ES-I3 (cell line): ENCODE results near the gene CLCN6.

Source experiments
- H3K36me3 ChIP-seq: 2 replicates; pipeline ENCODE4 v1.6.1; 2013; ENCODE audit warnings: mild to moderate bottlenecking, low read length, control low read depth, moderate library complexity; ENCODE audit not compliant: insufficient read depth
- H3K4me1 ChIP-seq: 2 replicates; pipeline ENCODE4 v1.6.1; 2013; ENCODE audit warnings: mild to moderate bottlenecking, control low read depth, low read length; ENCODE audit not compliant: insufficient read depth
- H3K9ac ChIP-seq: 2 replicates; pipeline ENCODE4 v1.6.1; 2013; ENCODE audit warnings: low read depth, mild to moderate bottlenecking, low read length, moderate library complexity
- H3K9me3 ChIP-seq: 2 replicates; pipeline ENCODE4 v1.6.1; 2013; ENCODE audit warnings: mild to moderate bottlenecking, low read length, moderate library complexity; ENCODE audit not compliant: control insufficient read depth, insufficient read depth

Gene CLCN6

DNA sequence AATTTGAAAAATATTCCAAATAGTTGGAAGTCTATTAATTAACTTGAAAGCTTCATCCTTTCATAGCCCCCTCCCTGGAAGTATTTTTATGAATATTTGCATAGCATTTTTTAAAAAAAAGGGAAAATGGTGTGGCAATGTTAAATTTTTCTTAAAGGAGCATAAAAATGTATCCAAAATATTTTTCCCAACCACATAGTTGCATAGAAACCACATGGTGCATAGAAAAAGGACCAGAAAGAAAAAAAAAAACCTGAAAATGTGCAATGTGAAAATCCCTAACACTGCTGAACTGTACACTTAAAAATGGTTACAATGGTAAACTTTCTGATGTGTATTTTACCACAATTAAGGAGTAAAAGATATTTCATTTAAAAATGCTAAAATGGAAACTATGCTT is 36.0 kb upstream of the CLCN6 start:
- H3K9ac ChIP-seq: no peak overlapping the region
- H3K4me1 ChIP-seq: peaks cover 6% of the 10 kb centered on the region; the same call in 1 of the 2 replicates
- H3K9me3 ChIP-seq: no peaks in the 10 kb centered on the region

DNA sequence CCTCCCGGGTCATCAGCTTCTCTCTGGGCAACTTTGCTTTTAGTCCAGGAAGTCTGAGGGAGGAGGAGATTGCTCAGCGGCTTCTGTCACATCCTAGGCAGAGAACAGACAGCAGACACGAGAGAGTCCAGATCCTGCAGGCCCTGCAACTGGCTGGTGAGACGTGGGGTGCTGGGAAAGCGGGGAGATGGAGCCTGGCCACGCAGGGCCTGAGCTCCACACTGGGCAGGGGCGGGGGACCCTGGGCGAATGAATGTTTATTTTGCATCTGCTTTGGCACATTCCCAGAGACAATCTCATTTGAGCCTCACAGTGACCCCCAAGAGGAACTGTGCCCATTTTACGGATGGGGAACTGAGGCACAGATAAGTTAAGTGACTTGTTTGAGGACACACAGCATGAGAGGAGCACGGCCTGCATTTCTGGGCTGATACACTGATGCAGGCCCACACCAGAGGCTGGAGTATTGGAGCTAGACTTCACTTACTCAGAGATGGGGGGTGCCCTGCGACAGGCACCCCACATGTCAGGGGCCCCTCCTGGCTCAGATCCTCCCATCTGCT is 34.4 kb upstream of the CLCN6 start:
- peaks cover 6% of the 10 kb centered on the region; the same call in 1 of the 2 replicates for H3K4me1 ChIP-seq
- no peaks in the 10 kb centered on the region for H3K9me3 ChIP-seq
- H3K9ac ChIP-seq: no peak overlapping the region
- no peaks in the 10 kb centered on the region for H3K36me3 ChIP-seq

More for the DNA sequence above, 36.0 kb upstream of the CLCN6 start:
- H3K36me3 ChIP-seq: no peaks in the 10 kb centered on the region

DNA sequence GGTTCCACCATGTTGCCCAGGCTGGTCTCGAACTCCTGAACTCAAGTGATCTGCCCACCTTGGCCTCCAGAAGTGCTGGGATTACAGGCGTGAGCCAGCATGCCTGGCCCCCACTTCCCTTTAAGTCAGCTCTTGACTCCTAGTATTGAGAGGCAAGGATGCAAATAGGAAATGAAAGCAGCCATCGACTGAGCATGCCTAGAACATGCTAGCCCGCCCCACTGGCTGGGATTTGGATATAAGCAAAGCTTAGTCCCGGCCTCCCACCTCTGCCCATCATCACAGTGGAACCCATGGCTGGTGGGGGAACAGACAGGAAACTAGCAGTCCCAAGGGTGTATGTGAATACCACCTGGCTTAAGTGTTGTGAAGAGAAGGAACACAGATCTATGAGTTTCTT is 33.5 kb upstream of the CLCN6 start:
- Histone ChIP-seq H3K4me1 (peaks cover 6% of the 10 kb centered on the region; the same call in 1 of the 2 replicates), H3K9ac (no peak overlapping the region)

DNA sequence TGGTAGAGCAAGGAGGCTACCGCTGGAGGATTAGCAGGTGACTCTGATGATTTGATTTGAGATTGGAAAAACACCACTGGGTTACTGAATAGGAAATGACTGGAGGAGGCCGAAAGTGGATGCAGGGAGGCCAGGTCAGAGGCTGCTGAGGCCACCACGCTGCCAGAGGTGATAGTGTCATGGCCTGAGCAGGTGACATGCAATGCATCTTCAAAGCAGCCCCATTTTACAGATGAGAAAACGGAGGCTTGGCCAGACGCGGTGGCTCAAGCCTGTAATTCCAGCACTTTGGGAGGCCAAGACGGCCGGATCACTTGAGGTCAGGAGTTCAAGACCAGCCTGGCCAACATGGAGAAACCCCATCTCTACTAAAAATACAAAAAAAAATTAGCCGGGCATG is 31.2 kb upstream of the CLCN6 start:
- Histone ChIP-seq H3K4me1 (peaks cover 6% of the 10 kb centered on the region; the same call in 1 of the 2 replicates), H3K36me3 (no peaks in the 10 kb centered on the region), H3K9me3 (no peaks in the 10 kb centered on the region), H3K9ac (no peak overlapping the region)

More for the DNA sequence above, 33.5 kb upstream of the CLCN6 start:
- no peaks in the 10 kb centered on the region for H3K36me3 ChIP-seq
- H3K9me3 ChIP-seq: no peaks in the 10 kb centered on the region

DNA sequence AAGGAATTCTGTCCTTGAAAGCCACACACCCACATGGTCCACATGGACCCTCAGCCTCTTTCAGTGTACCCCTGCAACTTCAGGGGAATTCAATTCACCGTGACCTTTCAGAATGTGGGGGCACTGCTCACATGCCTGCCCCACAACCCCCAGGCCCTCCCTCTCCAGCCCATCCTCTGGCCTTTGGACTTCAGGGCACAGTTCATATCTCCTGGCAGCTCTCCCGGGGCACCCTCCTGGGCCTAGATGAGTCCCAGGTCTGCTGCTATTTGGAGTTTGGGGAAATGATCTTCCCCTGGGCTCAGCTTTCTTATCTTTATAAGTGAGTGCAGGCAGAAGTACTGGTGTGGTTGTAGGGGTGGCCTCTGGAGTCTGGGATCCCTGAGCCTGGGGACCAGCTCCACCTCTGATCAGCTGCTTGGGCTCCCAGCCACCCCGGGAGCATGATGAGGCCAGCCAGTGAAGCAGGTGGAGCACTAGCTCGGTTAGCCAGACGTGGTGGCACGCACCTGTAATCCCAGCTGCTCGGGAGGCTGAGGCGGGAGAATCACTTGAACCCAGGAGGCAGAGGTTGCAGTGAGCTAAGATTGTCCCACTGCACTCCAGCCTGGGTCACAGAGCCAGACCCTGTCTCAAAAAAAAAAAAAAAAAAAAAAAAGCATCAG is 28.2 kb upstream of the CLCN6 start:
- Histone ChIP-seq H3K9me3 (no peaks in the 10 kb centered on the region), H3K9ac (no peak overlapping the region), H3K36me3 (no peaks in the 10 kb centered on the region), H3K4me1 (no peaks in the 10 kb centered on the region)

DNA sequence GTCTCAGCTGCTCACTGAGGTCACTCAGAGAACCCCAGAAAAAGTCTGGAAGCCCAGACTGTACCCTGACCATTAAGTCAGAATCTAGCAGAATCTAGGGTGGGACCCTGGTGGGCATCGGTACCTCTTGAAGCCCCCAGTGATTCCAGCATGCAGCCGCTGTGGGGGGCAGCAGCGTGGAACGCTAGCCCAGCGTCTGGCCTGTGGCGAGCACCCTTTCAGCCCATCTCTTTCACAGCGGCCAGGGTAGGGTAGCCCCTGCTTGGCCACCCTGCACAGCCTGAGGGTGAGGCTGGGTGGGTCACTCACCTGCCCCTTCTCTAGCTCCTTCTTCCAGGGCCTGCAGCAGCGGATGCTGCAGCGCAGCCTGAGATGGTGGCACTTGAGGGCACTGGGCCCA is 27.7 kb upstream of the CLCN6 start:
- no peaks in the 10 kb centered on the region for H3K4me1 ChIP-seq
- H3K9ac ChIP-seq: no peak overlapping the region
- no peaks in the 10 kb centered on the region for H3K36me3 ChIP-seq
- H3K9me3 ChIP-seq: no peaks in the 10 kb centered on the region

DNA sequence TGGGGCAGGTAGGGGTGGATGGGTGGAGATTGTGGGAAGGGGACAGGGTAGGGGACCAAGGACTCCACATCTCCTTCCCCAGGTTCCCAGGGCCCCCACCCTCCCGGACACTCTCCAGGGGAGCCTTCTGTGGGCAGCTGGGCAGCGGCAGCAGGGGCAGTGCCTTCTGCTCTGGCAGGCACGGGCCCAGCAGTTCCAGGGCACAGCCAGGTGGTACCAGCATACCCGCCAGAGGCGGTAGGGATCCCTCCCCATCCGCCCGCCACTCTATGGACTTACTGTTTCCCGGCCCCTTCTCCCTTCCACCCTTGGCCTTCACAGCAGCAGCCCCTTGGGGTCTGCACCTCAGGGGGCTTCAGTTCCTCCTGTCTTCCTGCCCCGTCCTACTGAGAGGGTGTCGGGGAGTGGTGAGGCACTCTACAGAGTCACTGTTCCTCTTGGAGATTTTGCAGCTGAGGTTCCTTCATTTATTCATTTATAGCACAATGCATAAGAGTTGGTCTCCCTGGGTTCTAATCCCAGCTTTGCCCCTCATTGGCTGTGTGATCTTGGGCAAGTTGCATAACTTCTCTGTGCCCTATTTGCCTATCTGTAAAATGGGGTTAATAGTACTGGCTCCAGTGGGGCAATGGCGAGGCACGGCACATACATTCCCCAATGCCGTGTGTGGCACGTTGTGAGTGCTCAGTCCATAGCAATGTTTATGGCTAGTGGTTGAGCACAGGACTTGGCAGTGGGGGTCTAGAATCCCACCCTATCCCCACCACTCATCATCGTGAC is 27.0 kb upstream of the CLCN6 start:
- Histone ChIP-seq H3K36me3 (no peaks in the 10 kb centered on the region), H3K4me1 (no peaks in the 10 kb centered on the region), H3K9ac (no peak overlapping the region), H3K9me3 (no peaks in the 10 kb centered on the region)

DNA sequence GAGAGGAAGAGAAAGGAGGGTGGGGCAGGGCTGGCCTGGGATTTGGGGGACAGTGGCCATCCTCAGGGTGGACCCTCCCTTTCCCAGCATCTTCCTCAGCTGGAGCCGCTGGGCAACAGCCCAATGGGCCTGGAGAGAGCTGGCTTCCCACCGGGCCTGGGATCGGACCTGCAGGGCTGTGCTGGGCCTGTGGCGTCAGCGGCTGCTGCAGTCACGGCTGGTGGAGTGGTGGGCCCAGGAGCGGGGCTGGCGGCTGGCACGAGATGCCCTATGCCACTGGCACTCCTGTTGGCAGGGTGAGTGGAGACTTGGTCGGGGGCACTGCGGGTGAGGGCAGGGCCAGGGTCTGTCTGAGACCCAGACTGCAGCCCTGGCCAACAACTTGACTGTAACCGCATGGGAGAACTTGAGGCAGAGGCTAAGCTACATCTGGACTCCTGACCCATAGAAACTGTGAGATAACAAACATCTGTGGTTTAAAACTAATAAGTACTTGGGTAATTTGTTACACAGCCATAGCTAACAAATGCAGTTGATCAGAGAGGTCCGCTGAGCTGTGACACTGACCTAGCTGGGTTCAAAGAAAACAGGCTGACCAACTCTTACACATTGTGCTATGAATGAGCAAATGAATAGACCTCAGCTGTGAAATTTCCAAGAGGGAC is 26.1 kb upstream of the CLCN6 start:
- H3K4me1 ChIP-seq: peaks cover 5% of the 10 kb centered on the region; the same call in 1 of the 2 replicates
- H3K36me3 ChIP-seq: no peaks in the 10 kb centered on the region
- no peak overlapping the region for H3K9ac ChIP-seq
- H3K9me3 ChIP-seq: no peaks in the 10 kb centered on the region

DNA sequence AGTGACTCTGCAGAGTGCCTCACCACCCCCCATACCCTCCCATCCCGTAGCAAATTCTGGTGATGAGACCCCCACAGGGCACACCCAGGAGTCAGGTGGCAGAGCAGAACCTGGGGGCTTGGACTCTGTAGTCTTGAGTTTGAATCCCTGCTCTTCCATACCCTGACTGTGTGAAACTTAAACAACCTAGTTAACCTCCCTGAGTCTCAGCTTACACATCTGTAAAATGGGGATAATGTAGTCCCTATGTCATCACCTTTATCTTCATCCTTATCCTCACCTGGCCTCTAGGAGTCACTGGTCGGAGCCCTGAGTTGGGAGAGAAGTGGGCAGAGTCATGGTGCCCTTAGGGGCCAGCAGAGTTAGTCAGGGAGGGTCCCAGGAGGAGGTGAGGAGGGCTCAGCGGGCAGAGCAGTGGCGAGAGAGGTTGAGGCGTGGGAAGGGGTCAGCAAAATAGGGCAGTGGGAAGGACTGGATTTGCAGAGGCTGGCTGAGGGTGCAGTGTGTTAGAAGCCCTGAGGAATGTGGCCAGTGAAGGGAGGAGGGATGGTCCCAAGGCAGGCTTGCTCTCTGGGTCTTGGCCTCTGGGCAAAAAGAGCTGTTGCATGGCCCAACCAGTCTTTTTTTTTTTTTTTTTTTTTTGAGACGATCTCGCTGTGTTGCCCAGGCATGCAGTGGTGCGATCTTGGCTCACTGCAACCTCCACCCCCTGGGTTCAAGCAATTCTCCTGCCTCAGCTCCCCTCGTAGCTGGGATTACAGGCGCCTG is 25.4 kb upstream of the CLCN6 start:
- H3K4me1 ChIP-seq: peaks cover 6% of the 10 kb centered on the region; the same call in 1 of the 2 replicates
- H3K9ac ChIP-seq: no peak overlapping the region
- H3K9me3 ChIP-seq: no peaks in the 10 kb centered on the region
- H3K36me3 ChIP-seq: no peaks in the 10 kb centered on the region

DNA sequence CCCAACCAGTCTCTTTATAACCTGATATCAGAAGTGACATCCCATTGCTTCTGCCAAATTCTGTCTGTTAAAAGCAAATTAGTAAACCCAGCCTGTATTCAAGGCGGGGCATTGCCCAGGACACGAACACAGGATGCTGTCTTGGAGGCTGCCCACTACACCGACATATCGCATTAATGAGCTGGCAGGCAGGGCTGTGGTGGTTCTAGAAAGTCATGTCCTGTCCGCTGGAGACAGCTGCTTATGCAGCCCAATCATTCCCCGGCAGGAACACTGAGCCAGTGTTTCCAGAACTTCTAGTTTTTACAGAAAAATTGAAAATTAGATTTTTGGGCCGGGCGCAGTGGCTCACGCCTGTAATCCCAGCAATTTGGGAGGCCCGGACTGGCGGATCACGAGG is 24.7 kb upstream of the CLCN6 start:
- Histone ChIP-seq H3K9me3 (no peaks in the 10 kb centered on the region), H3K4me1 (peaks cover 10% of the 10 kb centered on the region), H3K9ac (no peak overlapping the region), H3K36me3 (no peaks in the 10 kb centered on the region)

DNA sequence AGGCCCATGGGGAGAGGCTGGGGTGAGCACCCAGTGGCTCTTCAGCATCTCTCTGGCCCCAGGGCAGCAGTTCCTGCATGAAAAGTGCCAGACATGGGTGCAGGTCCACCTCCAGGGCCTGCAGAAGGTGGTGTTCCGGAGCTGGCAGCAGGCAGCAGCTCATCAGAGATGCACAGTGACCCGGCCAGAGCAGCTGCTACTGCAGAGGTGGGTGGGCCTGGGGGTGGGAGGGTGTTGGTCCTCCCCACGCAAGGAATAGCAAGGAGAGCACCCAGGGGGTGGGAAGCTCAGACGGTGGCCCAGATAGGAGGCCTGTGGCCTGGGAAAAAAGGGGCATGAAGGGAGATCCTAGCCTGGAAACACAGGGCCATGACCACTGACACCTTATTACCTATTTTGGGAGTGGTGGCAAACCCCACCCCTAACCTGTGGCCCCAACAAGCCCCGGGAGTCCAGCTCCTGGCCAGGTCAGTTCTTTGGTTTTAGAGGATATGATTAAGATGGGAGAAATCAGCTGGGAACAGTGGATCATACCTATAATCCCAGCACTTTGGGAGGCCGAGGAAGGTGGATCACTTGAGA is 23.8 kb upstream of the CLCN6 start:
- peaks cover 18% of the 10 kb centered on the region for H3K4me1 ChIP-seq
- H3K36me3 ChIP-seq: no peaks in the 10 kb centered on the region
- no peak overlapping the region for H3K9ac ChIP-seq
- no peaks in the 10 kb centered on the region for H3K9me3 ChIP-seq

DNA sequence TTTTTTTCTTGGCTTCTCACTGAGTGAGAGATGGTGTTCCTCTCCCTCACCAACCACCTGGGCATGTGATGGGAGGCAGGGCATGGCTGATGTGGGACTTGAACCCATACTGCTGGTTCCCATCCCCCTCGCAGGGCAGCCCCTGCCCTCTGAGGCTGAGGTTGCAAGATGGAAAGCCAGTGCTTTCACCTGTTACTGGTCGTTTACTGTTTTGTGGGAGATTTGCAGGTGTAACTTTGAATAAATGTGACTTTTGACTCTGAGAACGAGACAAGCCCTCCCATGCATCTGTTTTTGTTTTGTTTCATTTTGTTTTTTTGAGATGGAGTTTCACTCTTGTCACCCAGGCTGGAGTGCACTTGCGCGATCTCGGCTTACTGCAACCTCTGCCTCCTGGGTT is 22.4 kb upstream of the CLCN6 start:
- H3K36me3 ChIP-seq: no peaks in the 10 kb centered on the region
- H3K4me1 ChIP-seq: peaks cover 31% of the 10 kb centered on the region
- H3K9me3 ChIP-seq: no peaks in the 10 kb centered on the region
- H3K9ac ChIP-seq: no peak overlapping the region

DNA sequence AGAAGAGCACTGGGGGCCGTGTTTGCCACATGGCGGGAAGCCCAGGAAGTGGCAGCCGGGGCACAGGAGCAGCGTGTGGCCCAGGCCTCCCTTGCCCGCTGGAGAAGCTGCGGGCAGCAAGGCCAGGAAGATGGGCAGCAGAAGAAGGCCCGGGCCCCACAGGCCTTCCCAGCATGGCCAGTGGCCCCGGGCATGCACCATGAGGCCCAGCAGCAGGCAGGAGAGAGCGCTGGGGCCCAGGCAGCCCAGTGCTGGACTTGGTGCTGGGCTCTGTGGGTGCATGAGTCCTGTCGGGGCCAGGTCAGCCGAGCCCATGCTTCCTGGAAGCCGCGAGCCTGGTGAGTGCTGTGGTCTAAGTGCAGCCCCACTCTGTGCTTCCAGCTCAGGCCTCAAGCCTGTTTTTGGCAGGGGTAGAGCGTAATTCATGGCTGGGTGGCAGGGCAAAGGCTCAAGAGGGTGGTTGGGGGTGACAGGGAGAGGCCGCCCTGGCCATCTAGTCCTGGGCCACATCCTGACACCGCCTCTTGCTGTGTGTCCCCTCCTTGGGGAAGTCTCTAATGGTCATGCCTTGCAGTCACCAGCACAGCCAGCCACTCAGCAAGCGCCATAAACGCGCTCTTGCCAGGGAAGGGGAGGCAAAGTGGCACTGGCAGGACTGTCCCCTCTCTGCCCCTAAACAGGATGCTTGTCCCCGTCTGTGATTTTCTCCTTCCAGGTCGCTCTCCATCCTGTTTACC is 21.6 kb upstream of the CLCN6 start:
- no peaks in the 10 kb centered on the region for H3K9me3 ChIP-seq
- peaks cover 31% of the 10 kb centered on the region for H3K4me1 ChIP-seq
- no peaks in the 10 kb centered on the region for H3K36me3 ChIP-seq
- H3K9ac ChIP-seq: 0 out of 2 replicates have a peak overlapping the region, but pooled peaks have one; percentile 25
